ENCODE measurements around the gene HIP1.
"Not testable (repeated sequence)": the region's sequence is repeated elsewhere in the genome, so short reads cannot be mapped to it uniquely, and the experiment has no call there.

Gene HIP1

DNA sequence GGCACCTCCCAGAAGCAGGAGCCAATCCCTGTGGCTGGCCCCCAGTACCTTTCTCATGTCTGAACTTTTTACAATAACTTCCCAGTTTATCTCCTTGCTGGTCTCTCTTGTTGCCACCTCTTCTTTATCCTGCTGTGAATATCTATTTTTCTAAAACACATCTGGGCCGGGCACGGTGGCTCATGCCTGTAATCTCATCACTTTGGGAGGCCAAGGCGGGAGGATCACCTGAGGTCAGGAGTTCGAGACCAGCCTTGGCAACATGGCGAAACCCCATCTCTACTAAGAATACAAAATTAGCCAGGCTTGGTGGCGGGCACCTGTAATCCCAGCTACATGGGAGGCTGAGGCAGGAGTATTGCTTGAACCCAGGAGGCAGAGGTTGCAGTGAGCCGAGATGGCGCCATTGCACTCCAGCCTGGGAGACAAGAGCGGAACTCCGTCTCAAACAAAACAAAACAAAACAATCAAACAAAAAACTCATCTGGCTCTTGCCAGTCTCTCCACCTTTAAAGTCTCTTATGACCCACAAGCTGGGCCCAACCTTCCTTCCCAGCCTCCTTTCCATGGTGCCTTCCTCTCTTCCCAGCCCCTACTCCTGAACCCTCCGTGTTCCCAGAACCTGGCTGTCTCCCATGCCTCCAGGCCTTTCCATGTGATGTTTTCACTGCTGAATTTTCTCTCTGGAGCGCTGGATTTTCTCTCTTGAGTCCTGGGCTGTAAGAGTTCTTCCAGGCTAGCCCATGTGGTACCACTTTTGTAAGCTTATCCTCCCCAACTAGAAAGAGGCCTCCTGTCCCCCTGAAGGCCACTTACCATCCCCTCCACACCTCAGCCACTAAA lies 51.3 kb downstream of the HIP1 start:
- no peak for DNase-seq (ENCODE audit: low read depth in 2 of 2, low spot score in 1 of 2)

DNA sequence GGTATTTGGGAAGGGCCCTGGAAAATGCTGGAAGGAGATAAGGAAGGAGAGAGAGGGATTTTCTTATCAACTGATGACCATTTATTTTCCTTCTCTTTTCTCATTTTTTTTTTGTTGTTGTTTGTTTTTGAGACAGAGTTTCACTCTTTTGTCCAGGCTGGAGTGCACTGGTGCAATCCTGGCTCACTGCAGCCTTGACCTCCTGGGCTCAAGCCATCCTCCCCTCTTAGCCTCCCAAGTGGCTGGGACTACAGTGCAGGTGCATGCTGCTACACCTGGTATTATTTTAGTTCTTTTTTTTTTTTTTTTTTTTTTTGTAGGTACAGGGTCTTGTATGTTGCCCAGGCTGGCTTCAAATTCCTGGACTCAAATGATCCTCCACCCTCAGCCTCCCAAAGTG lies 52.2 kb downstream of the HIP1 start:
- no peak for DNase-seq (ENCODE audit: low read depth in 2 of 2, low spot score in 1 of 2)

DNA sequence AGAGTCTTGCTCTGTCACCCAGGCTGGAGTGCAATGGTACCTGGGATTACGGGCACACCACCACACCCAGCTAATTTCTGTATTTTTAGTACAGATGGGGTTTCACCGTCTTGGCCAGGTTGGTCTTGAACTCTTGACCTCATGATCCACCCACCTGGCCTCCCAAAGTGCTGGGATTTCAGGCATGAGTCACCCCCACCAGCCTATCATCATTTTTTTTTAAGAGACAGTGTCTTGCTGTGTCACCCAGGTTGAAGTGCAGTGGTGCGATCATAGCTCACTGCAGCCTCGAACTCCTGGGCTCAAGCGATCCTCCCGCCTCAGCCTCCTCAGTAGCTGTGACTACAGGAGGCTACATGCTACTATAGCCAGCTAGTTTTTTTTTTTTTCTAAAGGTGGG lies 56.7 kb downstream of the HIP1 start:
- DNase-seq (ENCODE audit: low read depth in 2 of 2, low spot score in 1 of 2) = not testable (repeated sequence)

DNA sequence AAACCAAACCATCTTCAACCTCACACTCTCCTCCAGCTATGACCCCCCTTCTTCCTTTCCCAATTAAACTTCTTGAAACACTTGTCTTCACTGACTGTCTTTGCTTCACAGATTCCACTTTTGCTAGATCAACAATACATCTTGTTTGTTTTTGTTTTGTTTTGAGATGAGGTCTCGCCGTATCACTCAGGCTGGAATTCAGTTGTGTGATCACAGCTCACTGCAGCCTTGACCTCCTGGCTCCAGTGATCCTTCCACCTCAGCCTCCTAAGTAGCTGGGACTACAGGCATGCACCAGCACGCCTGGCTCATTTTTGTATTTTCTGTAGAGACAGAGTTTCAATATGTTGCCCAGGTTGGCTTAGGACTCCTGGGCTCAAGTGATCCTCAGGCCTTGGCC lies 59.7 kb downstream of the HIP1 start:
- no peak for DNase-seq (ENCODE audit: low read depth in 2 of 2, low spot score in 1 of 2)

DNA sequence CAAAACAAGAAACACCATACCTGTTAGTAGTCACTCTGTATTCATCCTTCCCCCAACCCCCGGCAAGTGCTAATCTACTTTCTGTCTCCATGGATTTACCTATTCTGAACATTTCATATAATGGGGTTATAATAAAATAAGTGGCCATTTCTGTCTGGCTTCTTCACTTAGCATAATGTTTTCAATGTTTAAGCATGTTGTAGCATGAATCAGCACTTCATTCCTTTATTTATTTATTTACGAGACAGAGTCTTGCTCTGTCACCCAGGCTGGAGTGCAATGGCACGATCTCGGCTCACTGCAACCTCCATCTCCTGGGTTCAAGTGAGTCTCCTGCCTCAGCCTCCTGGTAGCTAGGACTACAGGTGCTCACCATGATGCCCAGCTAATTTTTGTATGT lies 69.2 kb downstream of the HIP1 start:
- no peak for DNase-seq (ENCODE audit: low read depth in 2 of 2, low spot score in 1 of 2)

DNA sequence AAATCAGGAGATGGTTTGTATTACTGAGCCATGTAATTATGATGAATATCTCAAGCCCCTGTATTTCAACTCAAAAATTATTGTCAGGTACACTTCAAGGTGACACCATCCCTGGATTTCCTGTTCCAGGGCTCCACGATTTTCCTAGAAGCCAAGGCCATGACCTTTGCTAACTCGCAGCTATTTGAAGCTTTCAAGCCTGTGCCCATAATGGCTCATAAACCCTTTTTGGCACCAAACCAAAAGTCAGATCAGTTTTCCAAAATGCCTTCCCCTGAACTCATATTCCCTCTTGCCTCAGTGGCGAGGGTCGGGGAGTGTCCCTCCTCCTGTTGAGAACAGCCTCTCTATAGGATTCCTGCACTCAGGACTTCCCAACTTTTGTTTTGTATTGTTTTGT lies 70.8 kb downstream of the HIP1 start:
- DNase-seq (ENCODE audit: low read depth in 2 of 2, low spot score in 1 of 2) = no peak

DNA sequence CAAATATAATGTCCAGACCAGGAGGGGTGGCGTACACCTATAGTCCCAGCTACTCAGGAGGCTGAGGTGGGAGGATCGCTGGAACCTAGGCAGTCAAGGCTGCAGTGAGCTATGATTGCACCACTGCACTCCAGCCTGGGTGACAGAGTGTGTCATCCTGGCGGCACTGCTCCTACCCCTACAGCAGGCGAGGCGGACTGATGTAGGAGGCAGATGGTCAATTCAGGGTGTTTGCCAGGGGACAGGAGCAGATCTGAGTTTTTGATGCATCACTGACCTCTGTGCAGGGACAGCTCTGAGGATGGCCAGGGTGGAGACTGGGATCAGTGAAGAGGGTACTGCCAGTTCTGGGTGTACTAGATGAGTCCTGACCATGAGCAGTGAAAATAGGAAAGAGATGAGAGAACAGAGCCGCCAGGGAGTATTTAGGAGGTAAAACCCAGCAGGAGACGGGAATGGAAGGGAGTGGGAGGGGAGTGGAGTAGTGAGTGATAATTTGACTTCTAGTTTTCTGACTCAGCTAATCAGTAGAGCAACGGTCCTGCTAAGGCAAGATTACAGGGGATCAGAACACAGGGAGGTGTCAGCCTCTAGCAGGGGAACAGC lies 75.3 kb downstream of the HIP1 start:
- DNase-seq (ENCODE audit: low read depth in 2 of 2, low spot score in 1 of 2) = no peak

DNA sequence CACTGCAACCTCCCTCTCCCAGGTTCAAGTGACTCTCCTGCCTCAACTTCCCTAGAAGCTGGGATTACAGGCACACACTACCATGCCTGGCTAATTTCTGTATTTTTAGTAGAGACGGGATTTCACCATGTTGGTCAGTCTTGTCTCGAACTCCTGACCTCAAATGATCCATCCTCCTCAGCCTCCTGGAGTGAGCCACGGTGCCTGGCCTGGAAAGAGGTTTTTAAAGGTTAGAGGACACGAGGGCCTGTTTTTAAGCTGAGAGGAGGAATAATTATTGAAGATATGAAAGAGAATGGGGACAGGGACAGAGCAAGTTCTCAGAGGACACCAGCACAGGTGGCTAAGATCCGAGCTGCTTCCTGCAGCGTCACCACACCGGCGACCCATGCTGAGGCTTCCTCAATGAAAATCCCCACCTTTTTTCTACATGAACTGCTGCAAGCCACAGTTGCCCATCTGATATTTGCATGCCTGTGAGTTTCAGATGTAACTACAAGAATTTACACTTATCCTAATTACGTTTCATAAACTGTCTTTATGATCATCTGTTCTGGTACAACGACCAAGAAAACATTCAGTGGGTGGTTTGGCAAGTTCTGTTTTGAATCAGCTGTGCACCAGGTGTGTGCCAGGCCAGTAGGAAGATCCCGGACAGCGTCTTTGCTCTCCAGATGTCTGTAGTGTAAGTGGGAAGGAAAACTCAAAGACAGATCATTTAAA lies 76.0 kb downstream of the HIP1 start:
- no peak for DNase-seq (ENCODE audit: low read depth in 2 of 2, low spot score in 1 of 2)

DNA sequence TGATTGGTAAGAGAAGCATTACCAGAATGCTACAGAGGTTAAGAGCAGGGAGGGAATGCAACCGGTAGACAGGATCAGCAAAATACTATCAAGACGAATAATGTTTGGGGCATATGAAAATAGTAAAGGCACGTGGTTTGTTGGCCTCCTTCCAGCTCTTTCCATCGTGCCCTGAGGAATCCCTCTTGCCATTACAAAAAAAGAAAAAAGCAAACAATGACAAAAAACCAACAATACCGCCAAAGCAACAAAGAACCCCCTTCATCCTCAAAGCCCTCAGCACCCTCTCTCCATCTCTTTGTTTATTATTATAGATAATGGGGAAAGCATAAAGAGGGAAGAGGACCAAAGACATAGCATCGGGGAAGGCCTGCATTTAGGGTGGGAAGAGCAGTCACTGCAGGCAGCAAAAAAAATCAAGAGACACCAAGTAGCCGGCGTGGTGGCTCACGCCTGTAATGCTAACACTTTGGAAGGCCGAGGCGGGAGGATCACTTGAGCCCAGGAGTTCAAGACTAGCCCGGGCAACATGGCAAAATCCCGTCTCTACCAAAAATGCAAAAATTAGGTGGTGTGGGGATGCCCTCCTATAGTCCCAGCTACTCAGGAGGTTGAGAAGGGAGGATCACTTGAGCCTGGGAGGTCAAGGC lies 78.0 kb downstream of the HIP1 start:
- DNase-seq (ENCODE audit: low read depth in 2 of 2, low spot score in 1 of 2) = no peak

DNA sequence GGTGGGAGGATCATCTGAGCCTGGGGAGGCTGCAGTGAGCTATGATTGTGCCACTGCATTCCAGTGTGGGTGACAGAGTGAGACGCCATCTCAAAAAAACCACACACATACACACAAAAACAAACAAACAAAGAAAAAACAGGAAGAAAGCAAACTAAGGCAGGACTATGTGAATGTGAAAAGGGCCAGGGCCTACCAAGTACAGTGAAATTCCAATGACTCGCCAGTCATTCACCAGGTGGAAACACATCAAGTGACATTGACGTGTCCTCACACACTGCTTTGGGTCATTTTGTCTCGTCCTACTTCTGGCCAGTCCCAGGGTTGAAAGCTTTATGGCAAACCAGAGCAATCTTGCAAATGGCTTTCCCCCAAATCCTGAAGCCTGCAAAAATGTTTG lies 79.9 kb downstream of the HIP1 start:
- no peak for DNase-seq (ENCODE audit: low read depth in 2 of 2, low spot score in 1 of 2)

DNA sequence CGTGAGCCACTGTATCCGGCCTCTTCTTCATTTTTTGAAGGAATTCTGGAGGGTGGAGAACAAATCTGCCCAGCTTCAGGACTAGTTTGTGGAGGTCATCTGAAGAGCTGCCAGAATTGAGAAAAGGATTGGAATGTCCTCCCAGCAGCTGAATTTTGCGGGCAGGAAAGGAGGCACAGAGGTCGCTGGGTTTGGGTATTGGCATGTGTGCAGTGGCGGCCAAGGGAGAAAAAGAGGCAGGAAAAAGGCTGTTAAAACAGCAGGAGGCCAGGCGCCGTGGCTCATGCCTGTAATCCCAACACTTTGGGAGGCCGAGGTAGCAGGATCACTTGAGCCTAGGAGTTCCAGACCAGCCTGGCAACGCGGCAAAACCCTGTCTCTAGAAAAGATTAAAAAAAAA lies 80.4 kb downstream of the HIP1 start:
- no peak for DNase-seq (ENCODE audit: low read depth in 2 of 2, low spot score in 1 of 2)

DNA sequence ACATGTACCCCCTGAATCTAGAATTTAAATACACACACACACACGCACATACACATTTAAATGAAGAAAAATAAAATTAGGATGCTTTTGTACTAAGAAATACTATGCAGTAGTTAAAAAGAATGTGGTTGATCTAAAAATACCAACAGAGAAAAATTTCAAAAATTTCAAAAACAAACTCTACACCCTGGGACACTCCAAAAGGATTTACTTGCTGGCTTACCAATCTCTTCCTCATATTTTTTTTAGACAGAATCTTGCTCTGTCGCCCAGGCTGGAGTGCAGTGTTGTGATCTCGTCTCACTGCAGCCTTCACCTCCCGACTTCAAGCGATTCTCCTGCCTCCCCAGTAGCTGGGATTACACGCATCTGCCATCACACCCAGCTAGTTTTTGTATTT lies 80.9 kb downstream of the HIP1 start:
- no peak for DNase-seq (ENCODE audit: low read depth in 2 of 2, low spot score in 1 of 2)

DNA sequence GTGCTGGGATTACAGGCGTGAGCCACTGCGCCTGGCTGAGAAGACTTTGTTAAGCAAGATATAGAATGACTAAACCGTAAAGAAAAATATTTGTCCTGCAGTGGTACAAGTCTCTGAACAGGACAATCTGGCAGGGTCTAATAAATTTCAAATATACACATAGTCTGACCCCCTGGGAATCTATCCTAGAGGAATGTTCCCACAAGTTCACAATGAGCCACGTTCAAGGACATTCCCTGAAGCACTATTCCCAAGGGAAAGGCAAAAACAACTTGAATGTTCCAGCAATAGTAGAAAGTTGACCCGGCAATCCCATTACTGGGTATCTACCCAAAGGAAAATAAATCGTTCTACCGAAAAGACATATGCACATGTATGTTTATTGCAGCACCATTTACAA lies 82.0 kb downstream of the HIP1 start:
- DNase-seq (ENCODE audit: low read depth in 2 of 2, low spot score in 1 of 2) = no peak

DNA sequence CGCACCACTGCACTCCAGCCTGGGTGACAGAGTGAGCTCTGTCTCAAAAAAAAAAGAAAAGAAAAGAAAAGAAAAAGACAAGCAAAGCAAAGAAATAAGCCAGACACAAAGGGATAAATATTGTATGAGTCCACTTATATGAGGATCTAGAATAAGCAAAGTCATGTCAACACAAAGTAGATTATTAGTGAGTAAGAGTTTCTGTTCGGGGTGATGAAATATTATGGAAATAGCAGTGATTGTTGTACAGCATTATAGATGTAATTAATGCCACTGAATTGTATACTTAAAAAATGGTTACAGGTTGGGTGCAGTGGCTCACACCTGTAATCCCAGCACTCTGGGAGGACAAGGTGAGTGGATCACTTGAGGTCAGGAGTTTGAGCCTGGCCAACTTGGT lies 83.2 kb downstream of the HIP1 start:
- no peak for DNase-seq (ENCODE audit: low read depth in 2 of 2, low spot score in 1 of 2)

DNA sequence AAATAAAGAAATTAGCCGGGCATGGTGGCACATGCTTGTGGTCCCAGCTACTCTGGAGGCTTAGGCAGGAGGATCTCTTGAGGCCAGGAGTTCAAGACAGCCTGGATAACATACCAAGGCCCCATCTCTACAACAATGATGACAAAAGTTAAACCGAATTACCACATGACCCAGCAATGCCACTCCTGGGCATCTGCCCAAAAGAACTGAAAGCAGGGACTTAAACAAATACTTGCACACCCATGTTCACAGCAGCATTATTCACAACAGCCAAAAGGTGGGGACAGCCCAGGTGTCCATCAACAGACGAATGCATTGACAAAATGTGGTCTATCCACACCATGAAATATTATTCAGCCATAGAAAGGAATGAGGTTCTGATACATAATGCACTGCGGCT lies 83.9 kb downstream of the HIP1 start:
- DNase-seq (ENCODE audit: low read depth in 2 of 2, low spot score in 1 of 2) = no peak

DNA sequence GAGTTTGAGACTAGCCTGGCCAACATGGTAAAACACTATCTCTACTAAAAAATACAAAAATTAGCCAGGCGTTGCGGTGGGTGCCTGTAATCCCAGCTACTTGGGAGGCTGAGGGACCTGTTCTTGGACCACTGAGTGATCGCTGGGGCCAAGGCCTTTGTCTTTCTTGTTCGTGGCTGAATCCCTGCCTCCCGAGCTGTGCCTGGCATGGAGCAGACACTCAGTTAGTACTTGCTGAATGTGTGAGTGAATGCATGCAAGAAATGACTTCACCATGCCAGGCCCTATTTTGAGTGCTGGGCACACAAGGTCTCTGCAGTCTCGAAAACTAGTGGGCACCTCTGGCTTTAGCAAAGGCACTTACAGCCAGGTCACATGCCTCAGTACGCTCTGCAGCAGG lies 85.1 kb downstream of the HIP1 start:
- DNase-seq (ENCODE audit: low read depth in 2 of 2, low spot score in 1 of 2) = no peak

DNA sequence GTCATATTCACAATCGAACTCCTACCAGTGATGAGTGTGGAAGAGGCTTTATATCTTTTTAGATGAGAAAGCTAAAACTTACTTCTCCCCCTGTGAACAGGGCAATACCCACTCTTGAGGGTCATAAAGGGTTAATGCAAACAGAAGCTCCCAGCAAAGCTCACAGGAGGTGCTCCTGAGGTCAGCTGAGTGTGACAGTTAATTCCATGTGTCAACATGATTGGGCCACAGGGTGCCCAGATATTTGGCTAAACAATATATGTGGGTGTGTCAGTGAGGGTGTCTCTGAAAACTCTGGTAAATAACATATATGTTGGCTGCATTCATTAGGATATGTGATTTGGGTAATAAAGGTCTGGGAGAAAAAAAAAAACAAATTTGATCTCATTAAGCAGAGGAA lies 86.0 kb downstream of the HIP1 start:
- DNase-seq (ENCODE audit: low read depth in 2 of 2, low spot score in 1 of 2) = no peak

DNA sequence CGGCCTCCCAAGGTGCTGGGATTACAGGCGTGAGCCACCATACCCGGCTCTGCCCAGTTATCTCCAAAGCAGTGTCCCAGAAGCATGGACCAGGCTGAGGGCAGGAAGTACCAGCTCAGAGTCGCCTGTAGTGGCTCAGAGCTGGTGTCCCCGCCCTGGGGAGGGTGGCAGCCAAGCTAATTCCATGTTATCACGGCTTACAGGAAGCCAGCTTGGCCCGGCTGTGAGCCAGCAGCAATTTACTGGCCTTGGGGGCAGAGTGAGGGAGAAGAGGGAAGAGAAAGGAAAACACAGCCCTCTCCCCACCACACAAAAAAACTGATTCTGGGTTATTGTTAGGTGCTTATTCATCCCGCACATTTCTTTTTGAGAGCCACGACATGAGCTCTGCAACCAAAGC lies 88.1 kb downstream of the HIP1 start:
- DNase-seq (ENCODE audit: low read depth in 2 of 2, low spot score in 1 of 2) = no peak

DNA sequence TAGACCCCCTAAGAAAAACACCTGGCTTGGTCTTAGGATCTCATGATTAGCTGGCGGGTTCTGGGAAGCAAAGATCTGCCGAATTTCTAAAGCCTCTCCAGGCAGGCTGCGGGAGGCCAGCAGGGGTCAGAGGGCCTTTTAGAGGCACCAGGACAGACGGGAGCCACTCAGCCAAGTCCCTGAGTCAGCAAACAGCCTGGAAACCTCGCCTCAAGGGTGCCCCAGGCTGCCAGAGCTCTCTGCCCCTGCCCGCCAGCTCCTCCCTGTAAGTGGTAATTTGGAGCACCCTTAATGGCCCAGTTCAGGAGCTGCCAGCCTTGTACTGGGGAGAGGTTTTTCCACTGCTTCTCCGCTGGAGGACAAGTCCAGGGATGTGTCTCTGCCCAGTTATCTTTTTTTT lies 88.7 kb downstream of the HIP1 start:
- no peak for DNase-seq (ENCODE audit: low read depth in 2 of 2, low spot score in 1 of 2)

DNA sequence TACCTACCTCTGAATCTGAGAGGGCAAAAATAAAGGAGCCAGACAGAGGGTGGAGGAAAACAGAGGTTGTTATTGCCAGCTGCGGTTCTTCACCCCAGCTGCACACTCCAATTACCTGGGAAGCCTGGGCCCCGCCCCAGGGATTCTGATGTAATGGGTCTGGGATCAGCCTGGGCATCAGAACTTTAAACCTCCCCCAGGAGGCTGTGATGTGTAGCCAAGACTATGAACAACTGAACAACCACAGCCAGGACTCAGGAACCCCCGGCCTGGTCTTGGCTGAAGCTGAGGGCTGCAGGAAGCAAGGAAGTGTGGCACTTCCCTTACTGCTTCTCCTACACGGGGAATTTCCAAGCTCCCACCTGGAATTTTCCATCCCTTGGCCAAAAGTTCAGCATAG lies 89.3 kb downstream of the HIP1 start:
- DNase-seq (ENCODE audit: low read depth in 2 of 2, low spot score in 1 of 2) = no peak

DNA sequence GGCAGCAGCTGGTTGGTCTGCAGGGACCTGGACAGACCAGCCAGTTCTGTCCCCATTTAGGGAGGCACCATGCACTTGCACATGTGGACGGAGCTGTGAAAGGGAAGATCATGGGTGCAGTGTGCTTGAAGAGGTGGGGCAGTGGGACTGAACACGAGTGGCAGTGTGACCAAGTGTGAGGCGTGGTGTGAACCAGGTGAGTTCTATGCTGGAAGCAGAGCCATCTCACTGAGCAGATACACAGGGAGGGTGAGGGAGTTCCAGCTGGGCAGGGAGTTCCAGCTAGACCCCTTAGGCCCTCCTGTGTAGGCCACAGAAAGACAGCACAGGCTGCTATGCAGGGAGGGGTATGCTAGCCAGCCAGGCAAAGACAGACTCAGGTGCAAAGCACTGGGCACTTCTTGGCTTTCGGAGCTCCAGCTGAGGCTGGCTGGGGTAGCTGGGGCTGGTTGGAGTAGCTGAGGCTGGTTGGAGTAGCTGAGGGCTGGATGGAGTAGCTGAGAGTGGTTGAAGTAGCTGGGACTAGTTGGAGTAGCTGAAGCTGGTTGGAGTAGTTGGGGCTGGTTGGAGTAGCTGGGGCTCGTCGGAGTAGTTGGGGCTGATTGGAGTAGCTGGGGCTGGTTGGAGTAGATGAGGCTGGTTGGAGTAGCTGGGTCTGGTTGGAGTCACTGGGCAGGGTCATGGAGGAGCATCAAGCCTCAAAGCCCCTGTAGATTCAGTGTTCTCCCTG lies 90.9 kb downstream of the HIP1 start:
- DNase-seq (ENCODE audit: low read depth in 2 of 2, low spot score in 1 of 2) = no peak
